ENCODE results near the gene DNAH14. TPM values are rescaled to one million over a fixed set of nuclear protein-coding genes. Genes with fewer than 3 reads are reported as not detected.

Gene DNAH14
- total and polyA plus RNA-seq, 2 donors (not counting 3 experiments of a cell fraction or from before 2014, with no cell fraction given) = 1.5 to 7.1 TPM

GRCh38 chr1:225347123-225347683 is 417.7 kb downstream of the DNAH14 start:
- H3K9me3 ChIP-seq (replicated peaks; ENCODE audit: control insufficient read depth, insufficient read depth, low read length) = no peaks in the 10 kb centered on the region
- no peak overlapping the region for H3K27ac ChIP-seq (ENCODE audit: insufficient read depth, low read depth, low read length)
- dilution Hi-C loops (cut with MboI; ENCODE audit: extremely low pct_ligation_motif_present, low sequenced_read_pairs) = no loop called here
- H3K4me3 ChIP-seq (replicated peaks in 1 of 3; ENCODE audit: insufficient read depth in 1 of 3, low read depth in 1 of 3, low read length in 3 of 3) = no peak overlapping the region
- H3K4me2 ChIP-seq (ENCODE audit: insufficient read depth, low read length) = no peak overlapping the region
- TF ChIP-seq JUN (IDR thresholded peaks at IDR 0.05; ENCODE audit: borderline replicate concordance, insufficient read depth, insufficient read length, low read depth) (no peak), GATA2 (IDR thresholded peaks at IDR 0.05; ENCODE audit: insufficient read depth, insufficient read length, low read depth, low read length) (no peak), POLR2AphosphoS5 (IDR thresholded peaks at IDR 0.05; ENCODE audit: insufficient read depth, low read depth, low read length) (no peak), MAX (IDR thresholded peaks at IDR 0.05; ENCODE audit: insufficient read depth, insufficient read length) (no peak), POLR2A (IDR thresholded peaks at IDR 0.05; ENCODE audit: low read depth, low read length) (no peak), FOS (IDR thresholded peaks at IDR 0.05; ENCODE audit: borderline replicate concordance, insufficient read depth, low read length) (no peak), MYC (IDR thresholded peaks at IDR 0.05; ENCODE audit: low read depth, low read length) (no peak), CTCF (IDR thresholded peaks at IDR 0.05; ENCODE audit: extremely low read depth in 1 of 2, insufficient read depth in 1 of 2, low read depth in 1 of 2, low read length in 2 of 2) (no peak), EZH2 (IDR thresholded peaks at IDR 0.05; ENCODE audit: borderline replicate concordance, low read depth, low read length, severe bottlenecking) (no peak)
- peaks cover 0 to 1% of the 10 kb centered on the region in 2 experiments for H3K27me3 ChIP-seq (ENCODE audit: control insufficient read depth in 2 of 2, insufficient read depth in 2 of 2, low read length in 2 of 2)
- no peaks in the 10 kb centered on the region for H3K9me1 ChIP-seq (replicated peaks; ENCODE audit: control insufficient read depth, extremely low read depth, insufficient read depth, low read length)
- H3K79me2 ChIP-seq (ENCODE audit: control insufficient read depth, insufficient read depth, low read length) = no peaks in the 10 kb centered on the region
- no TSS peak for BruUV-seq (replicated peaks)
- H2AFZ ChIP-seq (ENCODE audit: low read depth, low read length) = no peak overlapping the region
- POLR2A ChIA-PET = no interaction called here
- no peaks in the 10 kb centered on the region for H3K4me1 ChIP-seq (ENCODE audit: control insufficient read depth, extremely low read depth, insufficient read depth, low read length)
- FAIRE-seq (no peak), DNase-seq (ENCODE audit: low read depth, low spot score) (no peak)
- intact Hi-C loops (cut with micrococcal nuclease) = no loop called here
- CTCF ChIA-PET = interaction anchor here (1.1 to 1.8 kb wide), 2 partner anchors 8 to 29 kb away, joined by 3 to 7 read pairs; no protein-coding TSS in a partner anchor
- no peaks in the 10 kb centered on the region for H3K36me3 ChIP-seq (ENCODE audit: control insufficient read depth in 2 of 2, extremely low read depth in 1 of 2, insufficient read depth in 2 of 2, low read length in 2 of 2)
- no peak overlapping the region for H3K9ac ChIP-seq (replicated peaks; ENCODE audit: extremely low read depth, insufficient read depth, low read length)
- H4K20me1 ChIP-seq (replicated peaks; ENCODE audit: control insufficient read depth, extremely low read depth, insufficient read depth, low read length) = no peaks in the 10 kb centered on the region

Data from endothelial cell of umbilical vein (primary cell).